NCI-H226 (cell line): Measurements from ENCODE around the gene ZMYM4.
A peak's percentile ranks its signal among the peaks of the same experiment; 100 is the strongest.

ENCODE experiments used
- DNase-seq: peaks from one replicate; pipeline ENCODE4 v3.0.0-alpha.2; 2015

ZMYM4 gene

DNA sequence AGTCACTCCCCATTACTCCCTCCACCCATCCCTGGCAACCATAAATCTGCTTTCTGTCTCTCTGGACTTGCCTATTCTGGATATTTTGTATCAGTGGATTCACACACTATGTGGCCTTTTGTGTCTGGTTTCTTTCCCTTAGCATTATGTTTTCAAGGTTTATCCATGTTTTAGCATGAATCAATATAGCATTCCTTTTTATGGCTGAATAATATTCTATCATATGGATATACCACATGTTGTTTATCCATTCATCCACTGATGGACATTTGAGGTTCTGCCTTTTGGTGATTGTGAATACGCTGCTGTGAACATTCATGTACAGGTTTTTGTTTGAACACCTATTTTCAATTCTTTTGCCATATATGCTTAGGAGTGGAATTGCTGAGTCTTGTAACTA lies 140.4 kb downstream of the ZMYM4 start:
- DNase-seq = no peak

DNA sequence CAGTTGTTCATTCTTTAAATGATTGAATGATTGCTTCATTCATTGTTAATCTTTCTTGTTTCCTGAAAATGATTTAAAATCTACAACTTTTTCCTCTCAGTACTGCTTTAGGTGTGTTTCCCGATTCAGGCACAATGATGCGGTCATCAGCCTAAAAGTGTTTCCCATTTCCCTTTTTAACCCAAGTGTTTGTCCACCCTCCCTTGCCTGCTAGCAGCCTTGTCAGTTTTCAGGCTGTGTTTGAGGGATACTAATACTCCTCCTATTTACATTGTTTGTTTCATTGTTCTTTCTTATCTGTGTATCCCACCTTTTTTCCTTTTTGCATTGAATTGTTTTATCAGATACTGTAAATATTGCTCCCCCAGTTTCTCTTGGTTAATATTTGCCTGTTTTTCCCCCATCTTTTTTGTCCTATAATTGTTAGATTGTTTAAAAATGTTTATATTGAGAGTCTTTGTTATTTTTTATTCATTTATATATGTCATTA lies 157.6 kb downstream of the ZMYM4 start:
- no peak for DNase-seq

DNA sequence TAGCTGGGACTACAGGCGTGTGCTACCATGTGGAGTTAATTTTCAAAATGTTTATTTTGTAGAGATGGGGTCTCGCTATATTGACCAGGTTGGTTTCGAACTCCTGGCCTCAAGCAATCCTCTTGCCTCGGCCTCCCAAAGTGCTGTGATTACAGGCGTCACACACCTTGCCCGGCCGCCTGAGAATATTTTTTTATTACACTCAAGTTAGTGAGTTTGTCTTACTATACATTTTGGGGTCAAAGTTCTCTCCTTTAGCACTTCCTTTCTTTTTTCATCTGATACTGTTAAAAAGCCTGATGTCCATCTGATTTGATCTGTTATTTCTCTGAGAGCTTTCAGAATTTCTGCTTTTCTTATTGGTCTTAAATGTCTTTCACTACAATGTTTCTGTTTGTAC lies 159.9 kb downstream of the ZMYM4 start:
- no peak for DNase-seq

DNA sequence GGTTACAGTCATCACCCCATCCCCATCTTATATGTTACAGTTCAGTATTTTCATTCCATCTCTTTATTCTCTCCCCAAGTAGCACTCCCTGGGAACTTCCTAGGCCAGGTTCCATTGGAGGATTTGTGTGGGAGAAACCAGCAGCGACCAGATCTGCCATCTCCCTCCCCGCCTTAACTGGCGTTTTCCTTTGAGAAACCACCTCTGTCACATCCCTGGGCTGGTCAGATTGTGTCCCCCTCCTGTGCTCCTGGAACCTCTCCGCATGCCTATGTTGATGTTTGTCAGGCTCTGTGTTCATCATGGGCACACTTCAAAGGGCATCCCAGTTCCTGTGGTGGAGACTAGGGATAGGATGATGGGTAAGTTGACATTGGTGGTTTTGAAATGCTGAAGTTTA lies 162.3 kb downstream of the ZMYM4 start:
- no peak for DNase-seq

DNA sequence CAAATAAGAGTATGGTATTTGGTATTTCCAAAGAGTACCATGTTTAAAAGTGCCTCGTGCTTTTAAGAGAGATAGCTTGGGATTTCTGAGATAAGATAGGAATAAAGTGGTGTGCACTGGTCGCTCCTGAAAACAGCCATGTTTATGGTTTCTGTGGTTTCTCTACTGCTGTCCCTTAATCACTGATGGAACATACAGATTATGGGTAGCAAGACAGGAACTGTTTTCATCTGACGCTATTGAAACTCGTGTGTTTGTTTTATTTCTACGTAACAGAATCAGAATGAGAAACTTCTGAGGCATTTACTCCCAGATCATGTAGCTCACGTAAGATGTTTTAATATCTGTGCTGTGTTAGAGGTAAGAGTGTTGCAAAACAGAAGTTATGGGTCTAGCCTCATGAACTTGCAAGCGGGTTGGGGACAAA lies 162.7 kb downstream of the ZMYM4 start:
- DNase-seq = no peak

GRCh38 chr1:35432231-35432630 lies 163.7 kb downstream of the ZMYM4 start:
- DNase-seq = no peak

DNA sequence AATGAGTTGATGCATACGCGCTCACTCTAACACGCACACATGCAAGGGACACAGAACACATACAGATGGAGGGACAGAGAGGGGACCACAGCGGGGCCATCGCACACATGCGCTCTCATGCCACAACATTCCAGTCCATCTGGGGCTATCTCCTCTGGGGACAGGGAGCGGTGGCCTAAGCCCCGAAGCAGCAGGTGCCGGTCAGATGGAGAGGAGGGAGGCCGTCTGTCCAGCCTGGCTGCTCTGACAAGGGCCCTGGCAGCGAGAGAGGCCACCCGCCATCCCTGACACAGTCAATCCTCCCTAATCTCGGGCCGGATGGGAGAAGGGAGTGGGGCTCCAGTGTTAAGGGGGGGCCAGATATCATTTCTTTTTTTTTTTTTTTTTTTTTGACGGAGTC lies 165.2 kb downstream of the ZMYM4 start:
- DNase-seq = no peak

DNA sequence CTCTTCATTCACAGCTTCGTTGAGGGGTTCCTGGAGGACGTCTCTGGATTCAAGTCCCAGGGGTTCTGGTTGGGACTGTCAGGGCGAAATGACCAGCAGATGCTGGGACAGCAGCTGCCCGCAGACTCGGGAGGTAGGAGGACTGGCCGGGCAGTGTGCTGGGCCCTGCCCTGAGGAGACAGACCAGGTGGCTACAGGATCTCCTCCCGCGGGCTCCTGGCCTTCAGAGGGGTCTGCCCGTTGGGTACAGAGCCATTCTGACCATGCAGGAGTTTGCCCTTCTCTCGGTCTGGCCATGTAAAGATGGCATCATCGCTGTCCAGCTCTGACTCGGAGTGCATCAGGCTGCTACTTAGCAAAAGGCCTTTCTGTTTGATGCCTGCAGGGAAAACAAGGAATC lies 166.2 kb downstream of the ZMYM4 start:
- no peak for DNase-seq

- DNase-seq = no peak
Measured at GRCh38 chr1:35436078-35436477, 167.6 kb downstream of the ZMYM4 start.

DNA sequence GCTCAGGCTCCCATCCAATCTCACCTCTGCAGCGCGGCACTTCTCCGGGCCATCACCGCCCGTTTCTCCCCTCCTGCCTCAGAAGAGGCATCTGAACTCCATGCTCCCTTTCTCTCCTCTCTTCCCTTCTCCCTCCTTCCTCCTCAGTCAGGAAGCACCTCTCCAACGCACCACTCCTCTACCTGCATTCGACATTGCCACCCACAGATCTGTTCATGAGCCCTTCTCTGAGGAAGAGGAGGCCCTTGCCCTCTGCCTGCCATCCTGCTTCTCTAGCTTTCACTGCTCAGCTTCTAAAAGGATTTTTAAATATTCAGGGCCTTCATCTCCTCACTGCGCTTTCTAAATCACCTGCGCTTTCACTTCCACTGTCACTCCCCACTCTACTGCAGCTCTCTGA lies 168.7 kb downstream of the ZMYM4 start:
- no peak for DNase-seq

- no peak for DNase-seq
Measured at GRCh38 chr1:35439626-35440025, 171.1 kb downstream of the ZMYM4 start.

GRCh38 chr1:35441926-35442579 lies 173.5 kb downstream of the ZMYM4 start:
- DNase-seq = no peak

DNA sequence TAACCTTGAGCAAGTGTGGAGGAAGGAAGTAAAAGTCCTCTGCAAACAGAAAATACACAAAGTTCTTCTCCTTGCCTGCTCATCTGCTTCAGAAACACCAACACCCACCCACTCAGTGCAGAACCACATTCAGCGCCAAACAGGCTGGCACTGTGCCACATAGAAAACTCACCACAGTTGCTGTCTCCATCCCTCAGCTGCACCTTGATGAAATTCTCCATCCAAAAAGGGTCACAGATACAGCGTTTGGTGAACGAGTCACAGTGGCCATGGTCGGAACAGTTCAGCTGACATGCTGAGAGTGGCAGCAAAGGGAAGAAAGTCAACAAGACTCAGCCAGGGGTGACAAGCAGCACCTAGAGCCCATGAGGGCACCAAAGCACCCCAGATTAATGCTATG lies 174.2 kb downstream of the ZMYM4 start:
- no peak for DNase-seq

- DNase-seq = no peak
Measured at GRCh38 chr1:35443768-35444518, 175.4 kb downstream of the ZMYM4 start.

DNA sequence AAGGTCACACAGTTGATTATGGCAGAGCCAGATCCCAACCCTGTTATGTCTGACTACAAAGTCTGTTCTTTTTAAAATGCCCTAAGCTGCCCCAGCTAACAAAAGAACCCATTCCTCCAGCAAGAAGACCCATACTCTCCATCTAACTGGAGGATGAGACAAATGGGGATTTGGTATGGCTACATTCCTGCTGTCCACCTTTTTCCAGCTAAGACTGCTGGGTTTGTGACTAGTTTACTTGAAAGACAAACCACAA lies 175.9 kb downstream of the ZMYM4 start:
- DNase-seq = no peak

DNA sequence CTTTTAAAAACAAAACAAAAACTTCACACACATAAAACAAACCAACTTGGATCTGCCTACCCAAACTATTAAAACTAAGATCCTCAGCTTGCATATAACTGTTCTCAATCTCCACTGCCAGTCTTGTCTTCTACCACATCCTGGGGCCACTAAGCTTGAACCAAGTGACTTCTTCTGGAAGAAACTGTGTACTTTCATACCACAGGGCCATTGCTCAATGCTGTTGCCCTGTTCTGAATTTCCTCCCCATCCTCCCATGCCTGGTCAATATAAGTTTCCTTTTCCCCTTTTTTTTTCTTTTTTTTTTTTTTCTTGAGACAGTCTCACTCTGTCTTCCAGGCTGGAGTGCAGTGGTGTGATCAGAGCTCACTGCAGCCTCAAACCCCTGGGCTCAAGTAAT lies 178.8 kb downstream of the ZMYM4 start:
- DNase-seq = no peak

GRCh38 chr1:35448344-35448801 lies 179.9 kb downstream of the ZMYM4 start:
- DNase-seq = peak; percentile 83

DNA sequence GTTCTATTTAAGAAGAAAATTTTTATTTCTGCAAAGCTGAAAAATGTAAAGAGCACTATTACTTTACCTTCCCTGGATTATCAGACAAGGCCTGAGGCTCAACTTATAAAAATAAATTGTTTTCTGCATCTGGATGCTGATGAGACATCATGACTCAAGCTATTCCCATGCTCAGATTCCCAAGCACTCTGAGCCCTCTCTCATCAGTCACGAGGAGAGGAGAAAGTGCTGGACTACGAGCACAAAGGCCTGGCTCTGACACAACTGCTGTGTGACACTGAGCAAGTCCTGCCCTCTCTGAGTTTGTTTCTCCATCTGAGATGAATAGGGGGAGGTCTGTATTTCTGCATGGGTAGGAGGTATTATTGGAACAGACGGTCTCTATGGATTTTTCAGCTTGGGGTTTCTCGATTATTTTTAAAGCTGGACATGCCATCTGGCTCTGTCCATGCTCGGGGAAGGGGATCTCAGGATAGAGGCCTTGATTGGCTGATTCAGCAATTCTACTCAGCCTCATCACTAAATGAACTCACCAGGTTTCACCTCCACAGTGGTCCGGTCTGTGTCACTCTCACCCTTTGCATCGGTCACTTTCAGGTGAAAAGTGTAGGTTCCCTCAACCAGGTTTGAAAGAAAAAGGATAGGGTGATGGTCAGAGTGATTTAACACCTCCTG lies 181.0 kb downstream of the ZMYM4 start:
- DNase-seq = peak; percentile 75

- peak; percentile 38 for DNase-seq
Measured at GRCh38 chr1:35451125-35451528, 182.6 kb downstream of the ZMYM4 start.

DNA sequence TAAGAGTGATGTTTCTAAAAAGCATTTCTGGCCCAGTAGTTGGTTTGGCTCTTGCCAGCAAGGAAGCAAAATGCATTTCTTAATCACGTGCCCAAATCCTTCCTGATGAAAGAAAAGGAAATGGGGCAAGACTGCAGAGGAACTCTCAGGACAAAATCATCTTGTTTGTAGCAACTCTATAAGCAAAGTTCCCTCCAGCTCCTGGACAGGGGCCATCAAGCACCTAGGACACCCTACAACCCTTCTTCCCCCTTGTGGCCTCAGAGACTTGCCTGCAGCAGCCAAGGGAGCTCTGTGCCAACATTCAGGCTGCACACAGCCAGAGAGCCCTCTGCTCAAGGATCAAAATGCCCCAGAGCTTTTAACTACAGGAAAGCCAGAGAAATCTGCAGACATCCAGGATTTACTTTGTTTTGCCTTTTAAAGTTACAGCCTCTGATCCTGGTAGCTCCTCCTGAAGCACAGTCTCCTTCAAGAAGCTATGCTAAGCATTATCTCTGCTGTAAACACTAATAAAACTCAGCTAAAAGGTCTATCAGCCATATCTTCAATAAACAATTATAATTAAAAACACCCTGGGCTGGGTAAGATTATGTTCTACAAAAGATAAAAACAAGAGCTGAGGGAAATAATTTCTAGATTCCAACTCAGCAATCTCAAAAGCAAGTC lies 183.7 kb downstream of the ZMYM4 start:
- DNase-seq = no peak

GRCh38 chr1:35453031-35453430 lies 184.5 kb downstream of the ZMYM4 start:
- DNase-seq = no peak

GRCh38 chr1:35454176-35454575 lies 185.7 kb downstream of the ZMYM4 start:
- DNase-seq = no peak

DNA sequence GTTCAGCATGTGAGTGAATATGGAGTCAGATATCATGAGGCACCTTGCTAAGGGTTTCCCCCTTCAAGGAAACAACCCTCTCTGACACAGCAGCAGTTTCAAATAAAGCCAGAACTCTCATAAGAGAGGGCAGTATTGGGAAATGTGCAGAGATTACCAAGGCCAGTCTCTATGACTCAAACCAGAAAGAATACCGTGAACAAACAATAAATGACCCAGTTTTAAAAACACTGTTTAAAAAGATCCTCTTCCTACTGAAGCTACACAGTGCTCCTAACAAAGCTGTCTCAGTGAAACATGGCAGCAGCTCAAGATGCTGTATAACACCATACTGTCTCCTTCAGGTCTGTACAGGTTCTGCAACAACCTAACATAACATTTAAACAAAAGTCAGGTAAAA lies 186.1 kb downstream of the ZMYM4 start:
- no peak for DNase-seq

DNA sequence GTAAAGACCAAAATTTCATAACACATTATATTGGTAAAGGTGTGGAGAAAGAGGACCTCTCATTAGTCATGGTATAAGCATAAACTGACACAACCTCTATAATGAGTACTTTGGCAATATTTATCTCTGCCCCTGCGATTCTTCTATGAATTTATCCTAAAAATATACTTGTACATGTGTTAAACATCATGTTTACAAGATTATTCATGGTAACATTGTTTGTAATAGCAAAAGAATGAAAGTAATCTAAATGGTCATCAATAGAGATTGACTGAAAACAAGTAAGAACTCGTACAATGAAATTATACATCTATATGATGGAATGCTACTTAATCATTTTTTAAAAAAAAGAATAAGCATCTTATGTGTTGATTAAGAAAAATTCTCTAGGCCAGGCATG lies 192.3 kb downstream of the ZMYM4 start:
- DNase-seq = no peak
